OCI-LY1 (cell line): ENCODE measurements around the gene IARS2.

Experiments used
- H2AFZ ChIP-seq: fragments of 200-600 bp; sonication (generic), shearing (Covaris generic); 2 replicates; pipeline ENCODE4 v1.6.0; 2014; ENCODE audit warnings: antibody characterized with exemption, mild to moderate bottlenecking, low read length
- H3F3A ChIP-seq: fragments of 200-600 bp; sonication (generic), shearing (Covaris generic); 2 replicates; pipeline ENCODE4 v1.6.0; 2014; ENCODE audit warnings: mild to moderate bottlenecking, antibody characterized with exemption, low read length, moderate library complexity; ENCODE audit not compliant: insufficient read depth
- H3K27ac ChIP-seq: fragments of 200-600 bp; sonication (generic); 2 replicates; pipeline ENCODE4 v1.5.1; 2014; ENCODE audit warnings: low read length, mixed run types, mild to moderate bottlenecking, low read depth; ENCODE audit not compliant: poor library complexity, severe bottlenecking
- H3K27me3 ChIP-seq: fragments of 200-600 bp; sonication (generic); 2 replicates; pipeline ENCODE4 v1.6.0; 2014; ENCODE audit warnings: antibody characterized with exemption, mild to moderate bottlenecking, low read length, moderate library complexity; ENCODE audit not compliant: insufficient read depth
- H3K36me3 ChIP-seq: fragments of 200-600 bp; sonication (generic); 2 replicates; pipeline ENCODE4 v1.6.1; 2014; ENCODE audit warnings: mild to moderate bottlenecking, antibody characterized with exemption, low read length, moderate library complexity, mixed read lengths; ENCODE audit not compliant: insufficient read depth
- H3K4me1 ChIP-seq: fragments of 200-600 bp; sonication (generic); 2 replicates; pipeline ENCODE4 v1.5.1; 2014; ENCODE audit warnings: mild to moderate bottlenecking, low read length, moderate library complexity; ENCODE audit not compliant: insufficient read depth, severe bottlenecking
- H3K4me2 ChIP-seq: fragments of 200-600 bp; sonication (generic), shearing (Covaris generic); 2 replicates; pipeline ENCODE4 v1.6.1; 2014; ENCODE audit warnings: low read length
- H3K4me3 ChIP-seq: fragments of 200-600 bp; sonication (generic); 2 replicates; pipeline ENCODE4 v1.5.1; 2014; ENCODE audit warnings: low read length, low read depth, mild to moderate bottlenecking, mixed read lengths; ENCODE audit not compliant: poor library complexity, severe bottlenecking
- H3K79me2 ChIP-seq: fragments of 200-600 bp; shearing (Covaris generic); 2 replicates; pipeline ENCODE4 v1.6.1; 2016; ENCODE audit warnings: mixed run types, low read length, mixed read lengths; ENCODE audit not compliant: insufficient read depth
- H3K9ac ChIP-seq: fragments of 200-600 bp; sonication (generic), shearing (Covaris generic); 2 replicates; pipeline ENCODE4 v1.6.1; 2014; ENCODE audit warnings: mild to moderate bottlenecking, low read length, mixed read lengths
- H3K9me2 ChIP-seq: fragments of 200-600 bp; sonication (generic), shearing (Covaris generic); 2 replicates; pipeline ENCODE4 v1.6.1; 2014; ENCODE audit warnings: low read depth, mild to moderate bottlenecking, low read length, mixed read lengths
- H3K9me3 ChIP-seq: fragments of 200-600 bp; shearing (Covaris generic); 2 replicates; pipeline ENCODE4 v1.6.1; 2014; ENCODE audit warnings: low read length, mixed read lengths
- H4K20me1 ChIP-seq: fragments of 200-600 bp; sonication (generic), shearing (Covaris generic); 2 replicates; pipeline ENCODE4 v1.6.0; 2016; ENCODE audit warnings: mild to moderate bottlenecking, low read length; ENCODE audit not compliant: insufficient read depth
- CTCF ChIP-seq: fragments of 200-600 bp; sonication (generic), shearing (Covaris generic); IDR thresholded peaks from 2 replicates; pipeline ENCODE4 v1.5.1; 2017; ENCODE audit warnings: mild to moderate bottlenecking, antibody characterized with exemption, low read length, moderate library complexity, mixed read lengths
- EZH2 ChIP-seq: fragments of 200-600 bp; sonication (generic), shearing (Covaris generic); IDR thresholded peaks from 2 replicates; pipeline ENCODE4 v1.8.0; 2017; ENCODE audit warnings: borderline replicate concordance, mixed run types, mild to moderate bottlenecking, antibody characterized with exemption, low read length, moderate library complexity, mixed read lengths

Gene IARS2

GRCh38 chr1:220151454-220151853 lies 57.5 kb downstream of the IARS2 start:
- no peaks in the 10 kb centered on the region for H3K9me2 ChIP-seq
- peaks cover 75% of the 10 kb centered on the region for H3K36me3 ChIP-seq
- H3K4me3 ChIP-seq = no peak overlapping the region
- H4K20me1 ChIP-seq = no peaks in the 10 kb centered on the region
- H3K9ac ChIP-seq = no peak overlapping the region
- no peak for TF ChIP-seq CTCF
- no peak for TF ChIP-seq EZH2
- H3K4me2 ChIP-seq = no peak overlapping the region
- H3K9me3 ChIP-seq = no peaks in the 10 kb centered on the region
- H3F3A ChIP-seq = no peaks in the 10 kb centered on the region
- no peaks in the 10 kb centered on the region for H3K27me3 ChIP-seq
- H3K27ac ChIP-seq = no peak overlapping the region
- no peaks in the 10 kb centered on the region for H3K79me2 ChIP-seq
- no peaks in the 10 kb centered on the region for H3K4me1 ChIP-seq
- no peak overlapping the region for H2AFZ ChIP-seq

GRCh38 chr1:220153147-220153546 lies 59.2 kb downstream of the IARS2 start:
- Histone ChIP-seq H3K79me2 (no peaks in the 10 kb centered on the region), H3F3A (no peaks in the 10 kb centered on the region), H3K36me3 (peaks cover 76% of the 10 kb centered on the region), H3K9ac (no peak overlapping the region), H4K20me1 (no peaks in the 10 kb centered on the region), H3K27ac (no peak overlapping the region), H3K4me2 (no peak overlapping the region), H3K9me2 (no peaks in the 10 kb centered on the region), H3K4me3 (no peak overlapping the region), H3K9me3 (no peaks in the 10 kb centered on the region), H3K4me1 (no peaks in the 10 kb centered on the region), H2AFZ (no peak overlapping the region), H3K27me3 (no peaks in the 10 kb centered on the region)
- TF ChIP-seq CTCF (no peak), EZH2 (no peak)

GRCh38 chr1:220156620-220157146 lies 62.8 kb downstream of the IARS2 start:
- no peak overlapping the region for H3K27ac ChIP-seq
- no peaks in the 10 kb centered on the region for H3K9me2 ChIP-seq
- H3K4me3 ChIP-seq = no peak overlapping the region
- H3F3A ChIP-seq = no peaks in the 10 kb centered on the region
- no peaks in the 10 kb centered on the region for H3K9me3 ChIP-seq
- H3K36me3 ChIP-seq = peaks cover 80% of the 10 kb centered on the region
- H3K27me3 ChIP-seq = no peaks in the 10 kb centered on the region
- H3K4me1 ChIP-seq = no peaks in the 10 kb centered on the region
- no peaks in the 10 kb centered on the region for H4K20me1 ChIP-seq
- H2AFZ ChIP-seq = no peak overlapping the region
- no peaks in the 10 kb centered on the region for H3K79me2 ChIP-seq
- no peak overlapping the region for H3K4me2 ChIP-seq
- TF ChIP-seq EZH2 (no peak), CTCF (no peak)
- H3K9ac ChIP-seq = no peak overlapping the region
